Calu3 (cell line): Measurements from ENCODE around the gene ZNF235. TPM values are rescaled to one million over a fixed set of nuclear protein-coding genes. Genes with fewer than 3 reads are reported as not detected.
A peak's percentile ranks its signal among the peaks of the same experiment; 100 is the strongest.
"Not testable (repeated sequence)": the region's sequence is repeated elsewhere in the genome, so short reads cannot be mapped to it uniquely, and the experiment has no call there.

ENCODE experiments used
- BruUV-seq: library from RNA; stranded (reverse); fragments of 400-500 nt; replicated peaks from 2 replicates; lab custom pipeline; 2021; lab: Mats Ljungman, UMichigan
- CTCF ChIA-PET: fragments of 300-600 bp; sonication (Branson Sonifier 250); formaldehyde crosslinking; loops from one replicate; lab custom pipeline; 2022; ENCODE audit warnings: antibody characterized with exemption; lab: Charles Lee
- DNase-seq: peaks from one replicate; pipeline ENCODE4 v3.0.0; 2022
- H3K27ac Mint-ChIP-seq: one replicate; pipeline ENCODE4 v1.8.0; 2022; ENCODE audit warnings: mixed read lengths; ENCODE audit not compliant: unreplicated experiment
- H3K27me3 Mint-ChIP-seq: one replicate; pipeline ENCODE4 v1.8.0; 2022; ENCODE audit warnings: mixed read lengths; ENCODE audit not compliant: unreplicated experiment
- H3K36me3 Mint-ChIP-seq: one replicate; pipeline ENCODE4 v1.8.0; 2022; ENCODE audit warnings: mild to moderate bottlenecking, moderate library complexity, mixed read lengths; ENCODE audit not compliant: insufficient read depth, unreplicated experiment
- H3K4me1 Mint-ChIP-seq: one replicate; pipeline ENCODE4 v1.8.0; 2022; ENCODE audit warnings: mild to moderate bottlenecking, low read depth, mixed read lengths; ENCODE audit not compliant: unreplicated experiment
- H3K4me3 Mint-ChIP-seq: one replicate; pipeline ENCODE4 v1.8.0; 2022; ENCODE audit warnings: mild to moderate bottlenecking, low read depth, moderate library complexity, mixed read lengths; ENCODE audit not compliant: unreplicated experiment
- H3K9me3 Mint-ChIP-seq: one replicate; pipeline ENCODE4 v1.8.0; 2022; ENCODE audit warnings: low read depth, mixed read lengths; ENCODE audit not compliant: unreplicated experiment
- intact Hi-C: fragments of 100-400 bp; cut with micrococcal nuclease; formaldehyde crosslinking; loops from one replicate; pipeline ENCODE4 v1.10.0; 2022; ENCODE audit not compliant: unreplicated experiment
- total RNA-seq: library from RNA; stranded (reverse); gene quantifications from 2 replicates; pipeline ENCODE4 v1.2.3, GENCODE V29; 2022
- TF ChIP-seq, protein P1 (sequence below): fragments of 200-600 bp; IDR thresholded peaks from one replicate; pipeline ENCODE4 v1.8.0; 2022; ENCODE audit warnings: antibody characterized with exemption; ENCODE audit not compliant: unreplicated experiment

ZNF235 gene
- total RNA-seq, 1 experiment from 2014 or later: 8.1 TPM

DNA sequence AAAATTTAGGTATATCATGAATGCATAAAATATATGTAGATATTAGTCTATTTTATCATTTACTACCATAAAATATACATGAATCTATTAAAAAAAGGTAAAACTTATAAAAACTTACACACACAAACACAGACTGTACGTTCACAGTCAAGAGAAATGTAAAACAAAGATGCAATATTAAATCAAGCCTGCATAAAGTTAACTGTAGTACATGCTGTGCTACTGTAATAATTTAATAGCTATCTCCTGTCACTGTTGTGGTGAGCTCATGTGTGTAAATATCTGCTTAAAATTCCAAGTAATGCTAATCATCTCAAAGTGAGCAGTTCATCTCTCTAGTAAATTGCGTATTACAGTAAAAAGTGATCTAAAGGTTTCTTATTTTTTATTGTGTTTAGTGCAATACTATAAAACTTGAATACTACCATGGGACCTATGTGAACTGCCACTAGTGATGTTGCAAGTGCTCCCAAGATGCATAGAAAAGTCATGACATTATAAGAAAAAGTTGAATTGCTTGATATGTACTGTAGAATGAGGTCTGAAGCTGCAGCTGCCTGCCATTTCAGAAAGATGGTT, 45.9 kb downstream of the ZNF235 start:
- H3K27ac Mint-ChIP-seq: peak overlapping the region; percentile 73
- TF ChIP-seq, protein P1, sequence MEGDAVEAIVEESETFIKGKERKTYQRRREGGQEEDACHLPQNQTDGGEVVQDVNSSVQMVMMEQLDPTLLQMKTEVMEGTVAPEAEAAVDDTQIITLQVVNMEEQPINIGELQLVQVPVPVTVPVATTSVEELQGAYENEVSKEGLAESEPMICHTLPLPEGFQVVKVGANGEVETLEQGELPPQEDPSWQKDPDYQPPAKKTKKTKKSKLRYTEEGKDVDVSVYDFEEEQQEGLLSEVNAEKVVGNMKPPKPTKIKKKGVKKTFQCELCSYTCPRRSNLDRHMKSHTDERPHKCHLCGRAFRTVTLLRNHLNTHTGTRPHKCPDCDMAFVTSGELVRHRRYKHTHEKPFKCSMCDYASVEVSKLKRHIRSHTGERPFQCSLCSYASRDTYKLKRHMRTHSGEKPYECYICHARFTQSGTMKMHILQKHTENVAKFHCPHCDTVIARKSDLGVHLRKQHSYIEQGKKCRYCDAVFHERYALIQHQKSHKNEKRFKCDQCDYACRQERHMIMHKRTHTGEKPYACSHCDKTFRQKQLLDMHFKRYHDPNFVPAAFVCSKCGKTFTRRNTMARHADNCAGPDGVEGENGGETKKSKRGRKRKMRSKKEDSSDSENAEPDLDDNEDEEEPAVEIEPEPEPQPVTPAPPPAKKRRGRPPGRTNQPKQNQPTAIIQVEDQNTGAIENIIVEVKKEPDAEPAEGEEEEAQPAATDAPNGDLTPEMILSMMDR: no peak
- peaks cover 18% of the 10 kb centered on the region for H3K36me3 Mint-ChIP-seq
- intact Hi-C loops: no loop called here
- DNase-seq: no peak
- no peaks in the 10 kb centered on the region for H3K27me3 Mint-ChIP-seq
- CTCF ChIA-PET: interaction anchor here (1.4 kb wide), 1 partner anchor 94 kb away, joined by 7 read pairs; the partner anchor contains the start of gene ZNF226
- BruUV-seq: no TSS peak
- H3K4me3 Mint-ChIP-seq: peak overlapping the region; percentile 76
- peaks cover 12% of the 10 kb centered on the region for H3K4me1 Mint-ChIP-seq
- H3K9me3 Mint-ChIP-seq: peaks cover 10% of the 10 kb centered on the region

DNA sequence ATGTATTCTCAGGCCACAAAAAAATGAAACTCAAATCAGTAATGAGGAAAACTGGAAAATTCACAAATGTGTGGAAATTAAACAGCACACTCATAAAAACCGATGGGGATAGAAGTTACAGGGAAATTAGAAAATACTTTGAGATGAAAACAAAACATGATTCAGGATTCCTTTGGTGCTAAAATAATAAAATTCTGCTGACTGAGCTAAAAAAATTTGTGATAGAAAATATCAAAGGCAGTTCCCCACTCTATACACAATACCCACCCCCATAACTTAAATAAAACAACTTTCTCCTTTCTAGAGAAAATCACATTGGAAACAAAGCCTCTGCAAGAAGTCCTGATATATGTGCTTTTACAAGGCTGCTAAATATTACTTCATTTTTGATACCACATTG, 46.7 kb downstream of the ZNF235 start:
- intact Hi-C loops: no loop called here
- peaks cover 18% of the 10 kb centered on the region for H3K36me3 Mint-ChIP-seq
- CTCF ChIA-PET: no interaction called here
- no peak for DNase-seq
- peaks cover 12% of the 10 kb centered on the region for H3K4me1 Mint-ChIP-seq
- BruUV-seq: no TSS peak
- peaks cover 10% of the 10 kb centered on the region for H3K9me3 Mint-ChIP-seq
- no peak overlapping the region for H3K4me3 Mint-ChIP-seq
- H3K27me3 Mint-ChIP-seq: no peaks in the 10 kb centered on the region
- TF ChIP-seq, protein P1: no peak
- no peak overlapping the region for H3K27ac Mint-ChIP-seq

GRCh38 chr19:44255705-44256411, 49.0 kb downstream of the ZNF235 start:
- peaks cover 14% of the 10 kb centered on the region for H3K36me3 Mint-ChIP-seq
- peaks cover 14% of the 10 kb centered on the region for H3K9me3 Mint-ChIP-seq
- intact Hi-C loops: no loop called here
- DNase-seq: no peak
- no TSS peak for BruUV-seq
- H3K4me3 Mint-ChIP-seq: no peak overlapping the region
- no peaks in the 10 kb centered on the region for H3K27me3 Mint-ChIP-seq
- peaks cover 12% of the 10 kb centered on the region for H3K4me1 Mint-ChIP-seq
- no peak overlapping the region for H3K27ac Mint-ChIP-seq
- TF ChIP-seq, protein P1: no peak
- CTCF ChIA-PET: no interaction called here

- H3K36me3 Mint-ChIP-seq: peaks cover 2% of the 10 kb centered on the region
- intact Hi-C loops: no loop called here
- BruUV-seq: no TSS peak
These were observed 50.3 kb downstream of the ZNF235 start for GRCh38 chr19:44254496-44254895.

GRCh38 chr19:44253392-44253791, 51.4 kb downstream of the ZNF235 start:
- H3K27ac Mint-ChIP-seq, H3K4me3 Mint-ChIP-seq, H3K36me3 Mint-ChIP-seq, intact Hi-C loops, H3K4me1 Mint-ChIP-seq, CTCF ChIA-PET, BruUV-seq, DNase-seq, H3K27me3 Mint-ChIP-seq: not testable (repeated sequence)
- peaks cover 27% of the 10 kb centered on the region for H3K9me3 Mint-ChIP-seq

More at GRCh38 chr19:44254496-44254895, 50.3 kb downstream of the ZNF235 start:
- no peak overlapping the region for H3K4me3 Mint-ChIP-seq
- DNase-seq: no peak
- H3K27me3 Mint-ChIP-seq: no peaks in the 10 kb centered on the region
- peaks cover 26% of the 10 kb centered on the region for H3K9me3 Mint-ChIP-seq
- CTCF ChIA-PET: no interaction called here
- H3K4me1 Mint-ChIP-seq: peaks cover 4% of the 10 kb centered on the region
- TF ChIP-seq, protein P1: no peak
- no peak overlapping the region for H3K27ac Mint-ChIP-seq

DNA sequence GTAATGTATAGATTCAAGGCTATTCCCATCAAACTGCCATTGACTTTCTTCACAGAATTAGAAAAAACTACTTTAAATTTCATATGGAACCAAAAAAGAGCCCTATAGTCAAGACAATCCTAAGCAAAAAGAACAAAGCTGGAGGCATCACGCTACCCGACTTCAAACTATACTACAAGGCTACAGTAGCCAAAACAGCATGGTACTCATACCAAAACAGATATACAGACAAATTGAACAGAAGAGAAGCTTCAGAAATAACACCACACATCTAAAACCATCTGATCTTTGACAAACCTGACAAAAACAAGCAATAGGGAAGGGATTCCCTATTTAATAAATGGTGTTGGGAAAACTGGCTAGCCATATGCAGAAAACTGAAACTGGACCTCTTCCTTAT, 52.5 kb downstream of the ZNF235 start:
- intact Hi-C loops, H3K4me3 Mint-ChIP-seq, H3K4me1 Mint-ChIP-seq, BruUV-seq, H3K27me3 Mint-ChIP-seq, H3K27ac Mint-ChIP-seq, H3K36me3 Mint-ChIP-seq, CTCF ChIA-PET, DNase-seq: not testable (repeated sequence)
- peaks cover 27% of the 10 kb centered on the region for H3K9me3 Mint-ChIP-seq
